ENCODE measurements around the gene NDST1.

The NDST1 gene

DNA sequence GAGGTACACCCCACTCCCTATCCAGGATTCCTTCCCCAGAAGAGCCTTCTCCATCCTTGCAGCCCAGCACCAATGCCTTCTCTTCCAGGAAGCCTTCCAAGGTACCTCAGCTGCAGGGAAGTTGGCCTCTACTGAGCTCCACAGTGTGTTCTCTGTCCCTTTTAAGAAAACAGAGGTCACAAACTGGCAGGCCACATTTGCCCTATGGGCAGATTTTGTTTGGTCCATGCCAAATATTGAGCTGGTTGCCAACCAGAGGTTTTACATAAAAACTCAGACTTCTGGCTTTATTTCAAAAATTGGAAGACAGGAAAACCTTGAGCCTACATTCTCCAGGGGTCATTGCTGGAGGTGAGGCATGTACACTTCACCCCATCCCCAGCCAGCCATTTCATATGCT, 9.0 kb upstream of the NDST1 start:
- peaks cover 14% of the 10 kb centered on the region for H3K4me1 ChIP-seq (ENCODE audit: control insufficient read depth, low read length)
- no peaks in the 10 kb centered on the region for H3F3A ChIP-seq (ENCODE audit: control insufficient read depth, insufficient read depth)
- no peak overlapping the region for H3K27ac ChIP-seq (ENCODE audit: low read depth, low read length)
- H3K9me3 ChIP-seq (ENCODE audit: control insufficient read depth, insufficient read depth, low read length), result no peaks in the 10 kb centered on the region
- no peaks in the 10 kb centered on the region for H3K9me2 ChIP-seq (replicated peaks; ENCODE audit: control insufficient read depth, low read length)
- H3K36me3 ChIP-seq (ENCODE audit: control insufficient read depth, low read length), result no peaks in the 10 kb centered on the region
- peaks cover 24% of the 10 kb centered on the region for H3K79me2 ChIP-seq (ENCODE audit: control insufficient read depth, low read length)
- H3K4me3 ChIP-seq (ENCODE audit: low read length), result no peak overlapping the region
- TF ChIP-seq, protein P1, sequence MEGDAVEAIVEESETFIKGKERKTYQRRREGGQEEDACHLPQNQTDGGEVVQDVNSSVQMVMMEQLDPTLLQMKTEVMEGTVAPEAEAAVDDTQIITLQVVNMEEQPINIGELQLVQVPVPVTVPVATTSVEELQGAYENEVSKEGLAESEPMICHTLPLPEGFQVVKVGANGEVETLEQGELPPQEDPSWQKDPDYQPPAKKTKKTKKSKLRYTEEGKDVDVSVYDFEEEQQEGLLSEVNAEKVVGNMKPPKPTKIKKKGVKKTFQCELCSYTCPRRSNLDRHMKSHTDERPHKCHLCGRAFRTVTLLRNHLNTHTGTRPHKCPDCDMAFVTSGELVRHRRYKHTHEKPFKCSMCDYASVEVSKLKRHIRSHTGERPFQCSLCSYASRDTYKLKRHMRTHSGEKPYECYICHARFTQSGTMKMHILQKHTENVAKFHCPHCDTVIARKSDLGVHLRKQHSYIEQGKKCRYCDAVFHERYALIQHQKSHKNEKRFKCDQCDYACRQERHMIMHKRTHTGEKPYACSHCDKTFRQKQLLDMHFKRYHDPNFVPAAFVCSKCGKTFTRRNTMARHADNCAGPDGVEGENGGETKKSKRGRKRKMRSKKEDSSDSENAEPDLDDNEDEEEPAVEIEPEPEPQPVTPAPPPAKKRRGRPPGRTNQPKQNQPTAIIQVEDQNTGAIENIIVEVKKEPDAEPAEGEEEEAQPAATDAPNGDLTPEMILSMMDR (IDR thresholded peaks at IDR 0.05; ENCODE audit: low read depth, low read length, poor library complexity, severe bottlenecking), result no peak
- no peak for TF ChIP-seq EZH2phosphoT487 (IDR thresholded peaks at IDR 0.05; ENCODE audit: borderline replicate concordance, low read length)
- no peaks in the 10 kb centered on the region for H3K27me3 ChIP-seq (ENCODE audit: control insufficient read depth, low read length)
- no peaks in the 10 kb centered on the region; the same call in 1 of the 2 replicates for H4K20me1 ChIP-seq (ENCODE audit: control insufficient read depth, insufficient read depth, low read depth, low read length)
- no peak overlapping the region for H3K4me2 ChIP-seq (ENCODE audit: low read length)

DNA sequence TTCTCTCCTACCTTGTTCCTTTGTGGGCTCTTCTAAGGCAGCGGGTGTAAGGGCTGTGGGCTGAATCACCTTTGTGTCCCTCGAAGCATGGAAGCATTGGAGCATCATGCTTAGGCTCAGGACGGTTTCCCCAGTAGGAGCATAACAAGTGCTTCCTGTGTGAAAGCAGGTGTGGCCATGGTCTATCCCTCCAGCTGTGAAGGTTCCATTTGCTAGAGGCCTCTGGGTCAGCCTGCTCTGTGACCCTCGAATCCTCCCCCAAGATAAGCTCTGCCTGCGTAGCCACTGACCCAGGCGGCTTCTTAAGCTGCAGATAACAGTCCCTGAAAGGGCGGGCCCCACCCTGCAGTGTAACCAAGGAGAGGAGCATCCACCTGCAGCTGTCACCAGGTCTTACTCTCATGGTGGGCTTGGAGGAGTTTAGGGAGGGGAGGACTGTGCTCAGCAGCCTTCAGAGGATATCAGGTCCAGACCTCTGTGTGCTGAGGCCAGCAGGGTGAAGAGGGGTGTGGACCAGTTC, 8.4 kb upstream of the NDST1 start:
- TF ChIP-seq EZH2phosphoT487 (IDR thresholded peaks at IDR 0.05; ENCODE audit: borderline replicate concordance, low read length), result no peak
- TF ChIP-seq, protein P1 (IDR thresholded peaks at IDR 0.05; ENCODE audit: low read depth, low read length, poor library complexity, severe bottlenecking), result no peak
- no peaks in the 10 kb centered on the region for H3K27me3 ChIP-seq (ENCODE audit: control insufficient read depth, low read length)
- no peaks in the 10 kb centered on the region for H3K9me2 ChIP-seq (replicated peaks; ENCODE audit: control insufficient read depth, low read length)
- peaks cover 24% of the 10 kb centered on the region for H3K79me2 ChIP-seq (ENCODE audit: control insufficient read depth, low read length)
- no peak overlapping the region for H3K4me2 ChIP-seq (ENCODE audit: low read length)
- no peaks in the 10 kb centered on the region for H3K36me3 ChIP-seq (ENCODE audit: control insufficient read depth, low read length)
- no peak overlapping the region for H3K27ac ChIP-seq (ENCODE audit: low read depth, low read length)
- no peaks in the 10 kb centered on the region for H3K9me3 ChIP-seq (ENCODE audit: control insufficient read depth, insufficient read depth, low read length)
- H4K20me1 ChIP-seq (ENCODE audit: control insufficient read depth, insufficient read depth, low read depth, low read length), result no peaks in the 10 kb centered on the region; the same call in 1 of the 2 replicates
- H3K4me1 ChIP-seq (ENCODE audit: control insufficient read depth, low read length), result peaks cover 14% of the 10 kb centered on the region
- H3F3A ChIP-seq (ENCODE audit: control insufficient read depth, insufficient read depth), result no peaks in the 10 kb centered on the region
- H3K4me3 ChIP-seq (ENCODE audit: low read length), result no peak overlapping the region

DNA sequence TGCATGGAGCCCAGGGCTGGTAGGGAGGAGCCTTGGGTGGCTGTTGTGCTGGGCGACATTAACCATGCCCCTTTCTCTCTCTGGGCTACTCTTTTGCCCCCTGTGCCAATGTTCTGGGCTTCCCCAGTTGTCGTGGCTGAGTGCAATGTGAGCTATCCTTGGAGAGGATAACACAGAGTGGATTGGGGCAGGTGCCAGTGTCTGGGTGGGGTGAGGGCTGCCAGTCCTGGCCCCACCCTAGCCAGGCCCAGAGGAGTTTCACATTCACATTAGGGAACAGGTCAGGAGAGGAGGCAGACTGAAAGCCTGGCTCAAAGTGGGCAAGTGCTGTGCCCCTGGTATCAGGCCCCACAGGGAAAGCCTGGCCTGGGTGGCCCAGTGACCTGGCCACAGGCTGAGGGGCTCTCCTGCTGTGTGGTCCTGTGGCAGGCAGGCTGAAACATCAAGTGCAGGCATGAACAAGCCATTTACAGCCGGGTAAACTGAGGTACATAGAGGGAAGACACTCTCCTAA, 7.5 kb upstream of the NDST1 start:
- H3K27me3 ChIP-seq (ENCODE audit: control insufficient read depth, low read length), result no peaks in the 10 kb centered on the region
- H3K79me2 ChIP-seq (ENCODE audit: control insufficient read depth, low read length), result peaks cover 24% of the 10 kb centered on the region
- H3K9me3 ChIP-seq (ENCODE audit: control insufficient read depth, insufficient read depth, low read length), result no peaks in the 10 kb centered on the region
- H3K36me3 ChIP-seq (ENCODE audit: control insufficient read depth, low read length), result no peaks in the 10 kb centered on the region
- no peaks in the 10 kb centered on the region for H3F3A ChIP-seq (ENCODE audit: control insufficient read depth, insufficient read depth)
- peaks cover 14% of the 10 kb centered on the region for H3K4me1 ChIP-seq (ENCODE audit: control insufficient read depth, low read length)
- no peak for TF ChIP-seq EZH2phosphoT487 (IDR thresholded peaks at IDR 0.05; ENCODE audit: borderline replicate concordance, low read length)
- TF ChIP-seq, protein P1 (IDR thresholded peaks at IDR 0.05; ENCODE audit: low read depth, low read length, poor library complexity, severe bottlenecking), result no peak
- no peak overlapping the region for H3K4me3 ChIP-seq (ENCODE audit: low read length)
- no peak overlapping the region for H3K4me2 ChIP-seq (ENCODE audit: low read length)
- H3K9me2 ChIP-seq (replicated peaks; ENCODE audit: control insufficient read depth, low read length), result no peaks in the 10 kb centered on the region
- H4K20me1 ChIP-seq (ENCODE audit: control insufficient read depth, insufficient read depth, low read depth, low read length), result no peaks in the 10 kb centered on the region; the same call in 1 of the 2 replicates
- no peak overlapping the region for H3K27ac ChIP-seq (ENCODE audit: low read depth, low read length)
